HG02798 (cell line): ENCODE results near the gene ENAM.
"Not testable (repeated sequence)": the region's sequence is repeated elsewhere in the genome, so short reads cannot be mapped to it uniquely, and the experiment has no call there.

Experiments
- ATAC-seq: cut with Tn5 transposase; IDR thresholded peaks from one replicate; pipeline ENCODE4 v1.9.1; 2021; ENCODE audit warnings: mild to moderate bottlenecking; ENCODE audit not compliant: unreplicated experiment, poor library complexity

Gene ENAM

GRCh38 chr4:70627620-70628019 is 924 bp upstream of the ENAM start:
- no peak for ATAC-seq

GRCh38 chr4:70629469-70630090 is 1.0 kb downstream of the ENAM start:
- peak; percentile 69 for ATAC-seq

GRCh38 chr4:70630162-70630561 is 1.6 kb downstream of the ENAM start:
- no peak for ATAC-seq

- ATAC-seq: no peak
Measured at GRCh38 chr4:70632028-70632427, 3.5 kb downstream of the ENAM start.

- ATAC-seq: no peak
Measured at GRCh38 chr4:70634482-70634881, 5.9 kb downstream of the ENAM start.

GRCh38 chr4:70637239-70637913 is 8.8 kb downstream of the ENAM start:
- ATAC-seq: peak; percentile 63

- no peak for ATAC-seq
Measured at GRCh38 chr4:70640192-70640591, 11.6 kb downstream of the ENAM start.

- ATAC-seq: not testable (repeated sequence)
Measured at GRCh38 chr4:70650741-70651140, 22.2 kb downstream of the ENAM start.

GRCh38 chr4:70651864-70652506 is 23.4 kb downstream of the ENAM start:
- ATAC-seq: no peak

GRCh38 chr4:70654605-70655011 is 26.1 kb downstream of the ENAM start:
- no peak for ATAC-seq

- ATAC-seq: no peak
Measured at GRCh38 chr4:70657326-70657725, 28.8 kb downstream of the ENAM start.

- no peak for ATAC-seq
Measured at GRCh38 chr4:70658418-70658817, 29.9 kb downstream of the ENAM start.

- ATAC-seq: no peak
Measured at GRCh38 chr4:70660106-70660505, 31.6 kb downstream of the ENAM start.

- ATAC-seq: peak; percentile 72
Measured at GRCh38 chr4:70661309-70661922, 32.9 kb downstream of the ENAM start.

- peak; percentile 62 for ATAC-seq
Measured at GRCh38 chr4:70666369-70666768, 37.8 kb downstream of the ENAM start, which contains the start of gene JCHAIN. Gene JCHAIN (minus strand): TSS chr4:70666508. CDS start chr4:70666490, 18 bp downstream.

- ATAC-seq: no peak
Measured at GRCh38 chr4:70667740-70668535, 39.4 kb downstream of the ENAM start.

GRCh38 chr4:70670332-70671014 is 41.9 kb downstream of the ENAM start:
- no peak for ATAC-seq

- ATAC-seq: no peak
Measured at GRCh38 chr4:70671091-70671490, 42.5 kb downstream of the ENAM start.

- no peak for ATAC-seq
Measured at GRCh38 chr4:70674191-70674590, 45.6 kb downstream of the ENAM start.

GRCh38 chr4:70674731-70675130 is 46.2 kb downstream of the ENAM start:
- no peak for ATAC-seq
